ENCODE measurements around the gene ENO2.
"Not testable (repeated sequence)": the region's sequence is repeated elsewhere in the genome, so short reads cannot be mapped to it uniquely, and the experiment has no call there.

The ENO2 gene

DNA sequence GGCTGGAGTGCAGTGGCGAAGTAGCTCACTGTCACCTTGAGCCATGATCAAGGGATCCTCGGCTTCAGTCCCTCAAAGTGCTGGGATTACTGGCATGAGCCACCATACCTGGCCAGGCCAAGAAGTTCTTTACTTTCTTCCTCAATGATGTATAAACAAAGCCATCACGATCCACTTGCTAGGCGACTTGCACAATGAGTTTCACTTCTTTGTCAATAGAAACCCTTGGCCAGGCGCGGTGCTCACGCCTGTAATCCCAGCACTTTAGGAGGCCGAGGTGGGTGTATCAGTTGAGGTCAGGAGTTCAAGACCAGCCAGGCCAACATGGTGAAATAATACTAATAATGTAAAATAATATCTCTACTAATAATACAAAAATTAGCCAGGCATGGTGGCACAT, 26.9 kb upstream of the ENO2 start:
- Histone ChIP-seq H3K36me3 (replicated peaks) (peaks cover 2% of the 10 kb centered on the region), H3K4me3 (ENCODE audit: low read depth, low read length) (no peak overlapping the region), H3K27ac (no peak overlapping the region), H3K27me3 (replicated peaks) (no peaks in the 10 kb centered on the region)
- TF ChIP-seq, protein P1, sequence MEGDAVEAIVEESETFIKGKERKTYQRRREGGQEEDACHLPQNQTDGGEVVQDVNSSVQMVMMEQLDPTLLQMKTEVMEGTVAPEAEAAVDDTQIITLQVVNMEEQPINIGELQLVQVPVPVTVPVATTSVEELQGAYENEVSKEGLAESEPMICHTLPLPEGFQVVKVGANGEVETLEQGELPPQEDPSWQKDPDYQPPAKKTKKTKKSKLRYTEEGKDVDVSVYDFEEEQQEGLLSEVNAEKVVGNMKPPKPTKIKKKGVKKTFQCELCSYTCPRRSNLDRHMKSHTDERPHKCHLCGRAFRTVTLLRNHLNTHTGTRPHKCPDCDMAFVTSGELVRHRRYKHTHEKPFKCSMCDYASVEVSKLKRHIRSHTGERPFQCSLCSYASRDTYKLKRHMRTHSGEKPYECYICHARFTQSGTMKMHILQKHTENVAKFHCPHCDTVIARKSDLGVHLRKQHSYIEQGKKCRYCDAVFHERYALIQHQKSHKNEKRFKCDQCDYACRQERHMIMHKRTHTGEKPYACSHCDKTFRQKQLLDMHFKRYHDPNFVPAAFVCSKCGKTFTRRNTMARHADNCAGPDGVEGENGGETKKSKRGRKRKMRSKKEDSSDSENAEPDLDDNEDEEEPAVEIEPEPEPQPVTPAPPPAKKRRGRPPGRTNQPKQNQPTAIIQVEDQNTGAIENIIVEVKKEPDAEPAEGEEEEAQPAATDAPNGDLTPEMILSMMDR (IDR thresholded peaks at IDR 0.05; ENCODE audit: low read depth, low read length, missing control alignments), result no peak
- in situ Hi-C loops (cut with HindIII; ENCODE audit: low pct_ligation_motif_present, low sequenced_read_pairs), result no loop called here
- no peak for DNase-seq

DNA sequence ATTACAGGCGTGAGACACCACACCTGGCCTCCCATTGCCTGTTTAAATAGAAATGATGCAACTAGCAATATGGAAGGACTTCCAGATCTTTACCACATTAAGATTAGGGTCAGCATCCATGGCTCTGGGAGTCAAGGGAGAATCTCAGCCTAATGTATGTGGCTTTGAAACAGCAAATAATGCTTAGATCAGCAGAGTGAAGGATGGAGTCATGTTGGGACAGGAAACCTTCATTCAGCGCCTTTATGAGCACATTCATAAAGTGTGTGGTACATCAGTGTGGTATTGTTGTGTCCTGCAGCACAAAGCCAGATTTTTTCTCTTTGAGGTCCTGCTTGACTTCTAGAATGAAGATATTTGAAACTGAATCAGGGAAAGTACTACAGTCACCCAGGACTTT, 26.0 kb upstream of the ENO2 start:
- Histone ChIP-seq H3K27me3 (replicated peaks) (no peaks in the 10 kb centered on the region), H3K4me3 (ENCODE audit: low read depth, low read length) (no peak overlapping the region), H3K36me3 (replicated peaks) (peaks cover 2% of the 10 kb centered on the region), H3K27ac (no peak overlapping the region)
- in situ Hi-C loops (cut with HindIII; ENCODE audit: low pct_ligation_motif_present, low sequenced_read_pairs), result no loop called here
- no peak for DNase-seq
- TF ChIP-seq, protein P1 (IDR thresholded peaks at IDR 0.05; ENCODE audit: low read depth, low read length, missing control alignments), result no peak

DNA sequence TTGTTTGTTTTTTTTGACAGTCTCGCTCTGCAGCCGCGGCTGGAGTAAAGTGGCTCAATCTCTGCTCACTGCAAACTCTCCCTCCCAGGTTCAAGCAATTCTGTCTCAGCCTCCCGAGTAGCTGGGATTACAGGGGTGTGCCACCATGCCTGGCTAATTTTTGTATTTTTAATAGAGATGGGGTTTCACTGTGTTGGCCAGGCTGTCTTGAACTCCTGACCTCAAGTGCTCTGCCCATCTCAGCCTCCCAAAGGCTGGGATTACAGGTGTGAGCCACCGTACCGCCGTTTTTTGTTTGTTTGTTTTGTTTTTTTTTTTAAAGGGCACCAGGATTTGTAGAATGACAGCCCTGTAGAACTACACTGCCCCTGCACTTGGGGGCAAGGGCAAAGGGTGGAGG, 25.6 kb upstream of the ENO2 start:
- H3K27me3 ChIP-seq (replicated peaks); in situ Hi-C loops (cut with HindIII; ENCODE audit: low pct_ligation_motif_present, low sequenced_read_pairs); H3K36me3 ChIP-seq (replicated peaks); H3K27ac ChIP-seq; DNase-seq; H3K4me3 ChIP-seq (ENCODE audit: low read depth, low read length): not testable (repeated sequence)

DNA sequence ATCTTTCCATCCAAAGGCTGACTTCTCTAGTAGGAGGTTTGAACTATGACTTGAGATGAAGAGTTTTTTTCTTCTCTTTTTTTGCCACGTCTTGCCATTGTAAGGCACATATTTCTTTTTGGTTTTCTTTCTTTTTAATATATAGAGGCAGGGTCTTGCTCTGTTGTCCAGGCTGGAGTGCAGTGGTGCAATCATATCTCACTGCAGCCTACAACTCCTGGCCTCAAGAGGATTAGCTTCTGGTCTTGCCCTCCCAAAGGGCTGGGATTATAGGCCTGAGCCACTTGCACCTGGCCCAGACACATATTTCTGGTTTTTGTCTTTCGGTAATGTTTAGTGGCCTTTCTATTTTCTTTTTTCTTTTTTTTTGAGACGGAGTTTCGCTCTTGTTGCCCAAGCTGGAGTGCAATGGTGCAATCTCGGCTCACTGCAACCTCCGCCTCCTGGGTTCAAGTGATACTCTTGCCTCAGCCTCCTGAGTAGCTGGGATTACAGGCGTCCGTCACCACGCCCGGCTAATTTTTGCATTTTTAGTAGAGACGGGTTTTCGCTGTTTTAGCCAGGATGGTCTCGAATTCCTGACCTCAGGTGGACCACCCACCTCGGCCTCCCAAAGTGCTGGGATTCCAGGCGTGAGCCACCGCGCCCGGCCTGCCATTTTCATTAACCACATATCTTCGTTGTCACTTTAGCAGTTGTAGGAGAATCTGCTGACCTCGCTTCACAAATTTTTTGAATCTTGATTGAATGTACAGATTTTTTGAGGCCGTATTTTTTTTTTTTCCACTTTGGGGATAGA, 24.4 kb upstream of the ENO2 start:
- DNase-seq; in situ Hi-C loops (cut with HindIII; ENCODE audit: low pct_ligation_motif_present, low sequenced_read_pairs); H3K36me3 ChIP-seq (replicated peaks); H3K4me3 ChIP-seq (ENCODE audit: low read depth, low read length); H3K27me3 ChIP-seq (replicated peaks): not testable (repeated sequence)
- H3K27ac ChIP-seq, result peak overlapping the region; percentile 82

DNA sequence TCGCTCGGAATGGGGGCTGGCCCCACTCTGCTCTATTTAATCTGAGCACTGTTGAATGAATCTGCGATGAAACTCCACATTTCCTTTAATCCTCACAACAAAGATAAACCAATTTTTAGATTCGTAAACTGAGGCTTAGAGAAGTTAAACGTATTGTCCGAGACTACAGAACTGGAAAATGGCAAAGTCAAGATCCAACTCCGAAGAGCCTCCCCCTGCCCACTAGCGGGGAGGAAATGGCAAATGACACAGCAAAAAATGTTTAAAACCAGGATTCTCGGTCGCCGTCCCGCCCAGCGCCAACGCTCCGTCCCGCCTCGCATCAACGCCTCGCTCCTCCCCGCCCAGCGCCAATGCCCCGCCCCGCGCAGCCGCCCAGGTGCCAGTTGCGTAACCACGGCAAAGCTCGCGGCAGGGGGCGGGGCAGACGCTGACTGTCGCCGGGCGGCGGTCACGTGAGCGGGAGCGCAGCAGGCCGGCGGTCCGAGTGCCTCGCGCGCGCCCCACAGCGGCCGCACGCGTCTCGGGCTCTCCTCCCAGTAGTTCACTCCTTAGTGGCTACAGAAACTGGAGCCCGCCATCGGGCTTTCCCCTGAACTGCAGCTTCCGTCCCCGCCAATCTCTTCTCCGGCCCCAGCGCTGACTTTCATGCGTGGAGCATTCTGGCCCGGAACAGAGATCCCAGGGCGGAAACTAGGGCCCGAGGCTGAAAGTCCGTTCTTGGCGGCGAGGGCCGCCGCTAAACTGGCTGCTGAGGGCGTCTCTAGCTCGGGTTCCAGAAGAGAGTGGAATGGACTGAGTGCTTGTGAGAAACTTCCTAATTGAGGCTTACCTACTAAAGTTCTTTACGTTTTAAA, 23.4 kb upstream of the ENO2 start:
- in situ Hi-C loops (cut with HindIII; ENCODE audit: low pct_ligation_motif_present, low sequenced_read_pairs), result no loop called here
- H3K27ac ChIP-seq, result peak overlapping the region; percentile 82

DNA sequence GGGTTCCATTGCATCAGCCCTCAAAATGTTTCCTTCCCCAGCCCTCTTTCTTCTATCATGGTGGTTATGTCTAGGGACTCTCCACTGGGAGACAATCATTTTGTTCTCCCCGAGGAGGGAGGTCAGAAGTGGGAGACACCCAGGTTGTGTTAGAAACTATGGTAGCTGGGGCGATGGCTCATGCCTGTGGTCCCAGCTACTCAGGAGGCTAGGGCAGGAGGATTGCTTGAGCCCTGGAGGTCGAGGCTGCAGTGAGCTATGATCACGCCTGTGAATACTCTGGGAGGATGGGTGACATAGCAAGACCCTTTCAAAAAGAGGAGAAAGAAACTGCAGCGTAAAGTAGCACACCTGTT, 22.8 kb upstream of the ENO2 start:
- Histone ChIP-seq H3K27me3 (replicated peaks) (no peaks in the 10 kb centered on the region), H3K36me3 (replicated peaks) (no peaks in the 10 kb centered on the region)
- no peak for DNase-seq

More for the DNA sequence above, 23.4 kb upstream of the ENO2 start:
- TF ChIP-seq, protein P1 (IDR thresholded peaks at IDR 0.05; ENCODE audit: low read depth, low read length, missing control alignments), result peak; percentile 61
- peak; percentile 93 for DNase-seq
- Histone ChIP-seq H3K36me3 (replicated peaks) (no peaks in the 10 kb centered on the region), H3K27me3 (replicated peaks) (no peaks in the 10 kb centered on the region), H3K4me3 (ENCODE audit: low read depth, low read length) (peak overlapping the region; percentile 56)

DNA sequence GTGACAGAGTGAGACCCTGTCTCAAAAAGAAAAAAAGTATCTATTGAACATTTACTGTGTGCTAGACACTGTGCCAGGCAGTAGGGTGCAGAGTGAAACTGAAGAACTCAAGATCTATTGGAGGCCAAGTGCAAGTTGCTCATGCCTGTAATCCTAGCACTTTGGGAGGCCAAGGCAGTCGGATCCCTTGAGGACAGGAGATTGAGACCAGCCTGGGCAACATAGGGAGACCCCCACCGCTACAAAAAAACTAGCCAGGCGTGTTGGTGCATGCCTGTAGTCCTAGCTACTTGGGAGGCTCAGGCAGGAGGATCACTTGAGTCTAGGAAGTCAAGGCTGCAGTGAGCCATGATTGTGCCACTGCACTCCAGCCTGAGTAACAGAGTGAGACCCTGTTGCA, 21.7 kb upstream of the ENO2 start:
- H3K4me3 ChIP-seq (ENCODE audit: low read depth, low read length); H3K27me3 ChIP-seq (replicated peaks); in situ Hi-C loops (cut with HindIII; ENCODE audit: low pct_ligation_motif_present, low sequenced_read_pairs); H3K36me3 ChIP-seq (replicated peaks); DNase-seq; H3K27ac ChIP-seq: not testable (repeated sequence)

More for the DNA sequence above, 22.8 kb upstream of the ENO2 start:
- TF ChIP-seq, protein P1 (IDR thresholded peaks at IDR 0.05; ENCODE audit: low read depth, low read length, missing control alignments), result no peak
- in situ Hi-C loops (cut with HindIII; ENCODE audit: low pct_ligation_motif_present, low sequenced_read_pairs), result no loop called here
- H3K4me3 ChIP-seq (ENCODE audit: low read depth, low read length), result peak overlapping the region; percentile 56
- peak overlapping the region; percentile 51 for H3K27ac ChIP-seq
